Left ventricle myocardium superior (tissue), 1 donor: ENCODE measurements around the gene HCFC2. TPM values are rescaled to one million over a fixed set of nuclear protein-coding genes. Genes with fewer than 3 reads are reported as not detected.

ENCODE experiments used
- ATAC-seq: fragments of 200-7000 bp; cut with Tn5 transposase; one replicate; pipeline ENCODE4 v1.9.1; 2020; ENCODE audit warnings: mild to moderate bottlenecking, moderate library complexity
- DNase-seq: peaks from one replicate; pipeline ENCODE4 v3.0.0-alpha.2; 2020
- intact Hi-C: fragments of 100-400 bp; cut with micrococcal nuclease; formaldehyde crosslinking; loops from one replicate; pipeline ENCODE4 v1.11.0; 2022
- total RNA-seq: library from RNA; stranded (reverse); fragmentation: NEBNext Ultra II Directional; extraction: Animal tissue kit (Norgen Biotek cat#: 25700); gene quantifications from one replicate; pipeline ENCODE4 v1.2.1, GENCODE V29; 2021
- donor health status: DM: no; HTN: yes; CAD: no; lungs with severe emphysema.

Gene HCFC2
- total RNA-seq, 1 donor from 2014 or later = 9.4 TPM

DNA sequence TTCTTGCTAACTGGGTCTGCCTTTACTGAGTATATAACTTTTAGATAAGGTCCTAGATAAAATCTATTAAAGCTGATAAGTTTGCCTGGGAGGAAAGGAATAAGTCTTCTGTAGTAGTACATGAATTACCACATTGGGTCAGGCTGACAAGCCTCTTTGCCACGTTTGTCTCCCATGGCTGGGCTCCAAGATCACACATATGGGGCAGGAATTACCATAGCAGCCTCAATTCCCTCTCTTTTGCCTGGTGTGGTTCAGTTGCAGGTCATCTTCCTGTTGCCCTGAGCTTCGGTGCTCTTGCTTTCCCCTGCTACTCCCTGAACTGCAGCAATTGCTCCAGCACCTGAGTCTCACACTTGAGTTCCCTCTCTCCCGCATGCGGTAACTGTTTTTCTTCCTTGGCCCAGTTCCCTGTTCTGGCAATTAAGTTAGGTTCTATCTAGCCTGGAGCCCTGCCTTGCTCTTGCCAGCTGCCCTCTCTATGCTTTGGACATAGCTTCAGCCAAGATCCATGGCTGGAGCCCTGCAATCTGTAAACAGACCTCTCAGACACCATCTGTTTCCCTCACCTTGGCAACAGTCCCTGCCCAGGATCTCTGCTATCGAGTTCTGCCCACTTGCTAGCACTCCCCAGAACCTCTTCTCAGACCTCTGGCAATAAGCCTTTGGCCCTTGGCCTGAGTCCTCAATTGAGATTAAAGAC lies 8.5 kb upstream of the HCFC2 start:
- intact Hi-C loops = no loop called here
- DNase-seq = peak; percentile 80
- peak; percentile 96 for ATAC-seq

DNA sequence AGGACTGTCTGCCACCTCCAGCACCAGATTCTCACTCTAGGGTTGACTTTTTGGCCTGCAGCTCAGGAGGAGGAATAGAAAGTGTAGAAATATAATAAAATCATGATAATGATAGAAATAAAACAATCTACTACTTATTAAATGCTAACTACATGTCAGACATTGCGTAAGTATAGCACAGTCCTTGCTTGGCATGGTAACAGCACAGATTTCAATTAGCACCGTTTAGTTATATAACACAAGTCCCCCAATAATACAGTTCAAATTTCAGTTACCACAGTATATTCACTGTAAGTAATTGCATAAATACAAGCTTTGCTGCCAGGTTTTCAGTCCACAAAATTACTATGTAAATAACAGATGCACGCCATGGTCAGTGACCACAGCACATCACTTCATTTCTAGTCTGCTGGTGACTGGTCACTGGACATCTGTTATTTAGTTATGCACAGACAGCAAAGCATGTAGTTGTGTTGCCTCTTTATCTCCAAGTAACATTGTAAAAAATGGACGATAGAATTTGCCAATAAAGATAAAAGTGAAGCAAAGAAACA lies 7.8 kb upstream of the HCFC2 start:
- ATAC-seq (no peak), DNase-seq (no peak)
- intact Hi-C loops = no loop called here

DNA sequence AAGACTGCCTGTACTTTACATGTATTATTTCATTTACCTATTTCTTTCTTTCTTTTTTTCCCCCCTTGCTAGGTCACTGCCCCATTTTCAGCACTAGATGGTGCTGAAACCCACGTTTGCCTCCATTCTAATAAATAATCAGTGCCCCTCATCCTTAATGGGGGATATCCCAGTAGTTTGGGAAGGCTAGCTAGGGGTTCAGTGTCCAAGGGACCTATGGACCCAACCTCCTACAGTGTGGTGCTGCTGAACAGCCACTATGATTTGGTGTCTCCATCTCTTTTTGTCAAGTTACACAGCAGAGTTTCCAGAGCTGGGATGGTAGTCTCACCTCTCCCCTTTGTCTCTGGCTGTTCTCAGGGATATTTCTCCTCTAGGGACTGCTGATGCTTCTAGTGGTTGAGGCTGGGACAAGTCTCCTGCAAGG lies 6.5 kb upstream of the HCFC2 start:
- intact Hi-C loops = no loop called here
- DNase-seq = no peak
- ATAC-seq = no peak

DNA sequence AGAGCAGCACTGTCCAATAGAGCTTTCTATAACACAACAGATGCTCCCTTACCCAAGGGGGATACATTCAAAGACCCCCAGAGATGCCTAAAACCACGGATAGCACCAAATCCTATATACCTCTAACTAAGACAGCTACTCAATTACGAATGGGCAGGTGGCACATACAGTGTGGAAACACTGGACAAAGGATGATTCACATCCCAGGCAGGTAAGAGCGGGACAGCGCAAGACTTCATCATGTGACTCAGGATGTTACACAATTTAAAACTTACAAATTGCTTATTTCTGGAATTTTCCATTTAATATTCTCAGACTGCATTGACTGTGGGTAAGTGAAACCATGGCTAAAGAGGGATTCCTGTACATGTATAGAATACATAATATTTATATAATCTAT lies 5.5 kb upstream of the HCFC2 start:
- DNase-seq (no peak), ATAC-seq (no peak)
- intact Hi-C loops = no loop called here

DNA sequence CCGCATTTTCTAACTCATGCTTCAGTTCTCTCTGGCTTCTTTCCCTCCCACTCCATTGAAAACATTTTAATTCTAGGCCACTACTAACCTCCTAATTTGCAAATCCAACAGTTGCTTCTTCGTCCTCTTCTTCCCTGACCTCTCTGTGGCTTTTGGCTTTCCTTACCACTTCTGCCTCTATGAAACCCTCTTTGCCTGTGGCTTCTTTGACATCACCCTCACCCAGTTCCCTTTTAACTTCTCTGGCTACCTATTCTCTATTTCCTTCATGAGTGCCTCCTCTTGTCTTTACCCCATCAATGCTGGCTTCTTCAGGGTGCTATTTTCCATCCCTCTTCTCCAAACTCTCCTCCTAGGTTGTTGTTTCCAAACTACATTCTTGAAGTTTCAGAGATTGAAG lies 4.4 kb upstream of the HCFC2 start:
- intact Hi-C loops = no loop called here
- no peak for ATAC-seq

DNA sequence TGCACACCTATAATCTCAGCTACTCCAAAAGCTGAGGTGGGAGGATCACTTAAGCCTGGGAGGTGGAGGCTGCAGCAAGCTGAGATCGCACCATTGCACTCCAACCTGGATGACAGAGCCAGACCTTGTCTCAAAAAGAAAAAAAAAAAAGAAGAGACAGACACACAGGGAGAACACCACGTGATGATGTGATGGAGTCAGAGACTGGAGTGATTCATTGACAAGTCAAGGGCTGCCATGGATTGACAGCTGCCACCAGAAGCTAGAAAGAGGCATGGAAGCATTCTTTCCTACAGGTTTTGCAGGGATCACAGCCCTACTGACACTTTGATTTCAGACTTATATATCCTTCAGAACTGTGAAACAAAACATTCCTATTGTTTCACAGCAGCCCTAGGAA lies 3.5 kb upstream of the HCFC2 start:
- DNase-seq (no peak), ATAC-seq (no peak)
- intact Hi-C loops = no loop called here

More for the DNA sequence above, 4.4 kb upstream of the HCFC2 start:
- DNase-seq = no peak

DNA sequence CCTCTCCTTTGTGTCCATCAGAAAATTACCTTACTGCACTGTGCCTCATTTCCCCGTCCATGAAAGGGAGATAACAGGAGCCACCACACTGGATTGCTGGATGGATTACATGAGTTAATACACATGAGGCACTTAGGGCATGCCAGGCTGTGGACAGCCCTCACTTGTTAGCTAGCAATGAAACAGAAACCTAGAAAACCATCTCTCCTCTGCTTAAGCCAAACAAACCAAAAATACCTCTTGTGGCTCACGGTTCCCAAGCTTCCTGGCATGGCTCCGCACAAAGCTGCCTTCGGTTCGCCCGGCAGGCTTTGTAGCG lies 660 bp upstream of the HCFC2 start:
- DNase-seq = no peak
- ATAC-seq = peak; percentile 44
- intact Hi-C loops = no loop called here

DNA sequence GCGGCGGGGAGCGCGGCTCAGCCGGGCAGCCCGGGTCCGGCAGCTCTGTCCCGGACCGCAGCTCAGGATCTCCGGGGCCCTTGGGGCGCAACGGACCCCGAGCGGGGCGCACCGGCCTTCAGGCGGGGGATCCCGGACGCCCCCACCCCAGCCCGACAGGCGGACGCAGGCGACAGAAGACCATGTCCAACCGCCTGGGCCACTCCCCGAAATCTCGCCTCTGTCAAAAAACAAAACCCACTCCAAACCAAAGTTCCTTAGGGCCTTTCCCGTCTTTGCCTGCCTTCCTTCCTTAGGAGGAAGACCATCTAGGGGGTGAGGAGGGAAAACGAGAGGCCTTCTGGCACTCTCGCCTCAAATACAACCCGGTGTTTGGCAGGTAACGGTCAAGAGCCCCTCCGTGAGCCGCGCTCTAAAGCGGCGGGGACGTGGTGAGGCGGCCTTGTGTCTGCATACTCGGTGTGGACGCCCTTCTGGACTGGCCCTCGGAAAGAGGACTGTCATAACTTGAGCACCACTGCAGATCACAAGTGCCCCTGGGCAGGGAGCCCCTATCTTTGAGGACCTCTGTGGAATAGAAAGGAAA lies 604 bp downstream of the HCFC2 start:
- intact Hi-C loops = no loop called here
- DNase-seq = peak; percentile 58
- ATAC-seq = peak; percentile 47

DNA sequence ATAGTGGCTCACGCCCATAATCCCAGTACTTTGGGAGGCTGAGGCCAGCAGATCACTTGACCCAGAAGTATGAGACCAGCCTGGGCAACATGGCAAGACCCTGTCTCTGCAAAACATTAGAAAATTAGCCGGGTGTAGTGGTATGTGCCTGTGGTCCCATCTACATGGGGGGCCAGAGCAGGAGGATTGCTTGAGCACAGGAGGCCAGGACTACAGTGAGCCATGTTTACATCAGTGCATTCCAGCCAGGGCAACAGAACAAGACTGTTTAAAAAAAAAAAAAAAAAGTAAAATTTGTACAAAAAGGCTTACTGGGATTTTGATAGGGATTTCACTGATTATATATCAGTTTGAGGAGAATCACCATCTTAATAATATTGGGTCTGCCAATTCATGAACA lies 7.8 kb downstream of the HCFC2 start:
- ATAC-seq (no peak), DNase-seq (no peak)
- intact Hi-C loops = no loop called here

DNA sequence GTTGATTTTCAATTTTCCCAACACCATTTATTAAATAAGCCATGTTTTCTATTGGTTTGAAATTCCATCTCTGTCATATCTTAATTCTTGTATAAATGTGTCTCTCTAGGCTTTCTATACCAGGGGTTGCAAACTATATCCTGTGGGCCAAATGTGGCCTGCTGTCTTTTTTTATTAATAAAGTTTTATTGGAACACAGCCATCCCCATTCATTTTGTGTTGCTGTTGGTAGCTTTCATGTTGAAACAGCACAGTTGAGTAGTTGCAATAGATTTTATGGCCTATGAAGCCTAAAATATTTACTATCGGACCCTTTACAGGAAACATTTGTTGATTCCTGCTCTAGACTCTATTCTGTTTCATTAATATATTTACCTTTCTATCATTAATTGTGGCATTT lies 9.4 kb downstream of the HCFC2 start:
- no peak for DNase-seq
- no peak for ATAC-seq
- intact Hi-C loops = no loop called here

DNA sequence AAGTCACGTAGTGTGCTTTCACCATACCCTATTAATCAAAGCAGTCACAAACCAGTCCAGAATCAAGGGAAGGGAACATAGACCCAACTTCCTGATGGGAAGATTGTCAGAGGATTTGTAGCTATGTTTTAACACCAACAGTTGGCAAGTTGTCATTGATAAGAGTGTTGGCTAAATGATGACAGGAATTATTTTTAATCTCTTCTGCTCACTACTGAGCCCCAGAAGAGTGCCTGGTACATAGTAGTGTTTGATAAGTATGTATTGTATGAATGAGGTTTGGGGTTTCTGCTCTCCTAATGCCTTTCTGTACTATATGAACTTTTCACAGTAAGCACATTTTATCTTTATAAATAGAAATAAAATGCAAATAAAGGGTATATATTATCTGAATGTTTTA lies 14.7 kb downstream of the HCFC2 start:
- DNase-seq (no peak), ATAC-seq (peak; percentile 92)
- intact Hi-C loops = no loop called here

DNA sequence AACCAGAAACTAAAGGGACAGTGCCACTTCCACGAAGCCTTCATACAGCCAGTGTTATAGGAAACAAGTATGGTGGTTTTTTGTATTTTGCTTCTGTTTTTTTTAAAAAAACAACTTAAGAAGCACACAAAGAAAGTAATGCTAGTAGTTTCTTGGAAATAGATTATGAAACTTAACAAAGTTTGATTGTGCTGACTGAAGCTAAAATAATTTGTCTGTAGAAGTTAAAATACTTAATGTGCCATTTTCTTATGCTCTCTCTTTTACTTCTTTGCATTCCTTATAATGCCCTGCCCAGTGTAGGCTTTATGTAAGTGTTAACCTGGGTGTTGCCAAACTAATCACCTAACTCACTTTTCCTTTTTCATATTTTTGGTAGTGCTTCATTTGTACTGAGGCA lies 16.4 kb downstream of the HCFC2 start:
- DNase-seq (no peak), ATAC-seq (no peak)
- intact Hi-C loops = no loop called here

DNA sequence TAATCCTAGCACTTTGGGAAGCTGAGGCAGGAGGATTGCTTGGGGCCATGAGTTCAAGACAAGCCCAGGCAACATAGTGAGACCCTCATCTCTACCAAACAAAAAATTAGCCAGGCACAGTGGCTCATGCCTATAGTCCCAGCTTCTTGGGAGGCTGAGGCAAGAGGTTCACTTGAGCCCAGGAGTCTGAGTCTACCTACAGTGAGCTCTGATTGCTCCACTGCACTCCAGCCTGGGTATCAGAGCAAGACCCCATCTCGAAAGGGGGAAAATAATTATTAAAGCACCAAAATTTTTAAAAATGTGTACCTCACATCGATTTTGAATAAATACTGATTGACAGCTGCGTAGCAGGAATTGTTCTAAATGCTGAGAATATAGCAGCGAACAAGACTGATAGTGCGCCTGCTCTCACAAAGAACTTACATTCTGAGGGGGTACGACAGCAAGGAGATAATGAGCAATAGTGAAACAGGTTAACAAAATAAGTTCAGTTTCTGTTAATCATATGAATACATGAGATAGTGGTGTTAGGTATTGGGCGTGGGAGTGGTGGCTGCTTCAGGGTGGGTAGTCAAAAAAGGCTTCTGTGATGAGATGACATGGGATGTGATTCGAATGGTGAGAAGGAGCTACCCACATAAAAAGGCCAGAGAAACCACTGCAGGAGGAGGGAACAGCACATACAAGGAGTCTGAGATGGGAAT lies 19.6 kb downstream of the HCFC2 start:
- DNase-seq (no peak), ATAC-seq (no peak)
- intact Hi-C loops = no loop called here

DNA sequence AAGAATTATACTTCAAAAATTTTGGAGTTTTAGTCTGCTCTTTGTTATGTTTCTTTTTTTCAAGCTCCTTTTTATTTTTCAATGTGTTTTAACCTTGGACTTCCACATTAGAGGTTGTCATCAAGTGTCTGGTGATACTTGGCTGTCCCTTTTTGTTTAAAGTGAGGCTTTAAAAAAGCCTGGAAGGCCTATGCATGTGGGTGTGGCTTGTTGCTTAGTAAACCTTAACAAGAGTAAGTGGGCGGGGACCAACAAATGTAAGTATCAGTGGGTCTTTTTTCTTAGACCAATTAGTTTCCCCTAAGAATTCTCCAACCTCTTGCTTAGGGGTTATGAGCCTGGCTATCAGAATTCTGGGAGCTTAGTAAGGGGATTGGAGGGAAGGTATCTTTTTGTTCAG lies 26.4 kb downstream of the HCFC2 start:
- ATAC-seq = peak; percentile 48
- intact Hi-C loops = no loop called here
- no peak for DNase-seq

DNA sequence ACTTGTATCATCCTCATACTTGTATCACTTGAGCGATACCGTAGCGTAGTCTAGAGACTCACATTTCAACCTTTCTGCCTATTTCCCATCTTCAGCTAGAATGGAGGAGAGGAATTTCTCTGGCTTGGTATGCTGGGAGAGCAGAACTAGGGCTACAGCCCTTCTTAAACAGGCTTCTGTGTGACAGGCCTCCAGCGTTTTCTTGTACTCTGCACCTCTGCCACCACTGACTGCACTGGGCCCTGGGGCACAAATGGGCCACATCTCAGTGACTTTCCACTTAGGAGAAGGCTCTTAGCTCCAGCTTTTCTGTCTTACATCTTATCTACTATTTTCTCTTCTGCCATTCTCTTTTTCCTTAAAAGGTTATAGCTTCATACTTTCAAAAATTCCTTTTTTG lies 26.8 kb downstream of the HCFC2 start:
- DNase-seq (no peak), ATAC-seq (no peak)
- intact Hi-C loops = no loop called here

DNA sequence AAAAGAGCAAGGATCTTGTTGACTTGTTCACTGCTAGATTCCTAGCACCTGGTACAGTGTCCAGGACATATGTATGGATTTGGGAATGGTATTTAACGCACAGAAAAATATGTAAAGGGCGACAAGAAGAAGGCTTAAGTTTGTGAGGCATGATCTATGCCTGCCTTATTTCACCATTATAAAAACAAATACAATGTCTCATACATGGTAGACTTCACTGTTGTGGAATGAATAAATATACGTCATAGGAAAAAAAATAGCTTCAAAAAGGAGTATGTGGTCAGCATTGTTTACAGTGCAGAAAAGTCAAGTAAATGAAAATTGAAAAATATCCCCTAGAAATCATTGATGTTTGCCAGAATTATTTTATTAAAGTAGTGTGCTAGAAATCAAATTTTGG lies 30.0 kb downstream of the HCFC2 start:
- DNase-seq (no peak), ATAC-seq (no peak)
- intact Hi-C loops = no loop called here

DNA sequence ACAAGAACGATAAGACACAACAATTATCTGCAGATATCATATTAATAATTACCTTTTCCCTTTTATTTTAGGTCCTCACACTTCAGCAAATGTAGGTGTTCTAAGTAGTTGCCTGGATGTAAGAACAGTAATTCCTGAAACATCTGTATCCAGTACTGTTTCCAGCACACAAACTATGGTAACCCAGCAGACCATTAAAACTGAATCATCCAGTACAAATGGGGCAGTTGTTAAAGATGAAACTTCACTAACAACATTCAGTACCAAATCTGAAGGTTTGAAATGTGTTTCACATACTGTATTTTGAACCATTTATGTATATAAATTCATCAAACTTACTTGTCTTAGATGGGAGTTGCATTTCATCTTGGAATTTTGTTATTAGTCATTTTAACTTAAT lies 31.0 kb downstream of the HCFC2 start:
- no peak for ATAC-seq
- intact Hi-C loops = no loop called here
- no peak for DNase-seq

DNA sequence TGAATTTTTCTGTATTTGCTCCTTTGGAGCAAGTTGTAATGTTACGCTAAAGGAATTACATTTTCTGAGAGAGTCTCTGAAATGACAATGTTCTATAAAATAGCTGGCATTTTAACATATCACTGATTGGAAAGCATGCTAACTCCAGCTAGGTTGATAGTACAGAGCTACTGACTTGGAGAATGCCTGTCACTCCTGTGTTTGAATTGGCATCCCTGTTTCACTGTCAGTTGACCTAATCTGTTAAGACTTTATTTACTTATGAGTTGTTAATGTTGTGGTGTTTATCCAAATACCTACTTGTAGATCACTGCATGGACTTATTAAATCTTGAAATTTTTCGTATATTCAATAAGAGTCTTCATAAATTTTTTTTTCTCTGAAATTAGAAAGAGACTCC lies 33.6 kb downstream of the HCFC2 start:
- DNase-seq = no peak
- intact Hi-C loops = no loop called here
- no peak for ATAC-seq

DNA sequence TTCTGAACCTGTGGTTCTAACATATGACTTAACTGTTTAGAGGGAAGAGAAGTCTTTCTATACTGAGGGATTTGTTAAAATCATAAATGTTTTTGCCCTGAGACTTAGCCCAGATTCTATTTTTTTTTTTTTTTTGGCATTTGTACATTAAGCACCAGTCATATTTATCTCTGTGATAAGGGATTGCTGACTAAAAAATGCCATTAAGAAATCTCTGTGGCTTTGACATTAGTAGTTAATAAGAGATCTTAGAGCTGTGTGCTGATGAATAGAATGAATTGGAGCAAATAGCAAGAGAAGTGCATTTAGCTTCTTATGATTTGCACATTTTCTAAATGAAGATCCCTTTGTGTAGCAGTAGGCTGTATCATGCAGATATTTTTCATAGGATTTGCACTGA lies 41.1 kb downstream of the HCFC2 start:
- intact Hi-C loops = no loop called here

DNA sequence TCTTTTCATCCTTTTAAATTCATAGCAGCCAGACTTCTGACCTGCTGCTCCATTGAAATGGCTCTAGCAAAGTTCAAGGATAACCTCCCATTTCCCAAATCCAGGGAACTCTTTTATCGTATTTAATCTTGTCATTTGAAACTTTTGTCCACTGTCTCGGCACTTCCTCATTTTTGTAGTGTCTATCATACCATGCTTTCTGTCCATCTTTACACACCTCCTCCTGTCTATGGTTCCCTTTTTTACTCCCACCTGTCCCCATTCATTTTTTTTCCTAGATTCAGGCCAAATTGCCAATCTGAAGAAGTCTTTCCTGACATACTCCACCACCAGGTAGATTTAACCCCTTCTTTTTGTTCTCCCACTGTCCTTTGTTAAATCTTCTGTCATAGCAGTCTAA lies 42.6 kb downstream of the HCFC2 start:
- DNase-seq (no peak), ATAC-seq (no peak)
- intact Hi-C loops = no loop called here

More for the DNA sequence above, 41.1 kb downstream of the HCFC2 start:
- ATAC-seq (no peak), DNase-seq (no peak)
